Activated naive CD8-positive, alpha-beta T cell (primary cell): ENCODE measurements around the gene ZNF318.
"Not testable (repeated sequence)": the region's sequence is repeated elsewhere in the genome, so short reads cannot be mapped to it uniquely, and the experiment has no call there.

ENCODE experiments used
- H3K27ac Mint-ChIP-seq: one replicate; pipeline ENCODE4 v1.8.0; 2021; ENCODE audit warnings: mixed read lengths
- H3K27me3 Mint-ChIP-seq: one replicate; pipeline ENCODE4 v1.8.0; 2021; ENCODE audit warnings: mixed read lengths
- H3K36me3 Mint-ChIP-seq: one replicate; pipeline ENCODE4 v1.8.0; 2021; ENCODE audit warnings: mixed read lengths
- H3K4me1 Mint-ChIP-seq: one replicate; pipeline ENCODE4 v1.8.0; 2021; ENCODE audit warnings: low read depth, mixed read lengths
- H3K4me3 Mint-ChIP-seq: one replicate; pipeline ENCODE4 v1.8.0; 2021; ENCODE audit warnings: mild to moderate bottlenecking, mixed read lengths
- H3K9me3 Mint-ChIP-seq: one replicate; pipeline ENCODE4 v1.8.0; 2021; ENCODE audit warnings: low read depth, mixed read lengths

ZNF318 gene

GRCh38 chr6:43368259-43369160, 937 bp downstream of the ZNF318 start:
- Mint-ChIP-seq H3K9me3 (no peaks in the 10 kb centered on the region), H3K4me3 (peak overlapping the region; percentile 90), H3K36me3 (peaks cover 3% of the 10 kb centered on the region), H3K4me1 (peaks cover 40% of the 10 kb centered on the region), H3K27me3 (no peaks in the 10 kb centered on the region), H3K27ac (peak overlapping the region; percentile 76)

- H3K4me3 Mint-ChIP-seq: peak overlapping the region; percentile 90
- peaks cover 40% of the 10 kb centered on the region for H3K4me1 Mint-ChIP-seq
- H3K9me3 Mint-ChIP-seq: no peaks in the 10 kb centered on the region
- H3K27me3 Mint-ChIP-seq: no peaks in the 10 kb centered on the region
- peaks cover 4% of the 10 kb centered on the region for H3K36me3 Mint-ChIP-seq
- peak overlapping the region; percentile 42 for H3K27ac Mint-ChIP-seq
Measured at GRCh38 chr6:43367245-43367984, 2.0 kb downstream of the ZNF318 start.

GRCh38 chr6:43361269-43361668, 8.2 kb downstream of the ZNF318 start:
- H3K9me3 Mint-ChIP-seq: no peaks in the 10 kb centered on the region
- H3K27ac Mint-ChIP-seq: no peak overlapping the region
- no peaks in the 10 kb centered on the region for H3K27me3 Mint-ChIP-seq
- H3K4me1 Mint-ChIP-seq: peaks cover 23% of the 10 kb centered on the region
- no peak overlapping the region for H3K4me3 Mint-ChIP-seq
- H3K36me3 Mint-ChIP-seq: peaks cover 4% of the 10 kb centered on the region

GRCh38 chr6:43359831-43360230, 9.6 kb downstream of the ZNF318 start:
- Mint-ChIP-seq H3K4me3 (no peak overlapping the region), H3K9me3 (no peaks in the 10 kb centered on the region), H3K27ac (no peak overlapping the region), H3K27me3 (no peaks in the 10 kb centered on the region), H3K36me3 (peaks cover 4% of the 10 kb centered on the region), H3K4me1 (peaks cover 14% of the 10 kb centered on the region)

- Mint-ChIP-seq H3K36me3 (peaks cover 6% of the 10 kb centered on the region), H3K27ac (peak overlapping the region; percentile 64), H3K27me3 (no peaks in the 10 kb centered on the region), H3K4me3 (no peak overlapping the region), H3K4me1 (peaks cover 12% of the 10 kb centered on the region), H3K9me3 (no peaks in the 10 kb centered on the region)
Measured at GRCh38 chr6:43359381-43359780, 10.1 kb downstream of the ZNF318 start.

GRCh38 chr6:43355862-43356590, 13.4 kb downstream of the ZNF318 start:
- Mint-ChIP-seq H3K27ac (no peak overlapping the region), H3K9me3 (no peaks in the 10 kb centered on the region), H3K4me3 (no peak overlapping the region), H3K36me3 (peaks cover 11% of the 10 kb centered on the region), H3K4me1 (peaks cover 6% of the 10 kb centered on the region), H3K27me3 (no peaks in the 10 kb centered on the region)

GRCh38 chr6:43351951-43352350, 17.5 kb downstream of the ZNF318 start:
- H3K36me3 Mint-ChIP-seq: peaks cover 14% of the 10 kb centered on the region
- not testable (repeated sequence) for H3K27me3 Mint-ChIP-seq, H3K9me3 Mint-ChIP-seq, H3K4me3 Mint-ChIP-seq, H3K4me1 Mint-ChIP-seq, H3K27ac Mint-ChIP-seq

GRCh38 chr6:43347444-43347843, 22.0 kb downstream of the ZNF318 start:
- H3K9me3 Mint-ChIP-seq: no peaks in the 10 kb centered on the region
- H3K36me3 Mint-ChIP-seq: peaks cover 13% of the 10 kb centered on the region
- no peaks in the 10 kb centered on the region for H3K4me1 Mint-ChIP-seq
- no peak overlapping the region for H3K4me3 Mint-ChIP-seq
- H3K27ac Mint-ChIP-seq: no peak overlapping the region
- no peaks in the 10 kb centered on the region for H3K27me3 Mint-ChIP-seq

GRCh38 chr6:43347021-43347420, 22.4 kb downstream of the ZNF318 start:
- H3K27me3 Mint-ChIP-seq: no peaks in the 10 kb centered on the region
- peaks cover 10% of the 10 kb centered on the region for H3K36me3 Mint-ChIP-seq
- H3K9me3 Mint-ChIP-seq: no peaks in the 10 kb centered on the region
- H3K27ac Mint-ChIP-seq: no peak overlapping the region
- no peak overlapping the region for H3K4me3 Mint-ChIP-seq
- no peaks in the 10 kb centered on the region for H3K4me1 Mint-ChIP-seq

- not testable (repeated sequence) for H3K27me3 Mint-ChIP-seq, H3K4me1 Mint-ChIP-seq, H3K36me3 Mint-ChIP-seq, H3K9me3 Mint-ChIP-seq, H3K4me3 Mint-ChIP-seq, H3K27ac Mint-ChIP-seq
Measured at GRCh38 chr6:43346243-43346642, 23.2 kb downstream of the ZNF318 start.

GRCh38 chr6:43339168-43339567, 30.3 kb downstream of the ZNF318 start:
- Mint-ChIP-seq H3K36me3 (peaks cover 18% of the 10 kb centered on the region), H3K9me3 (no peaks in the 10 kb centered on the region), H3K4me3 (no peak overlapping the region), H3K27me3 (no peaks in the 10 kb centered on the region), H3K27ac (no peak overlapping the region), H3K4me1 (no peaks in the 10 kb centered on the region)

- Mint-ChIP-seq H3K9me3 (no peaks in the 10 kb centered on the region), H3K4me1 (no peaks in the 10 kb centered on the region), H3K36me3 (peaks cover 18% of the 10 kb centered on the region), H3K27ac (no peak overlapping the region), H3K27me3 (no peaks in the 10 kb centered on the region), H3K4me3 (no peak overlapping the region)
Measured at GRCh38 chr6:43338243-43338642, 31.2 kb downstream of the ZNF318 start.

GRCh38 chr6:43336382-43336781, 33.1 kb downstream of the ZNF318 start:
- no peak overlapping the region for H3K27ac Mint-ChIP-seq
- peaks cover 16% of the 10 kb centered on the region for H3K36me3 Mint-ChIP-seq
- H3K4me1 Mint-ChIP-seq: peaks cover 9% of the 10 kb centered on the region
- H3K4me3 Mint-ChIP-seq: no peak overlapping the region
- H3K9me3 Mint-ChIP-seq: no peaks in the 10 kb centered on the region
- H3K27me3 Mint-ChIP-seq: no peaks in the 10 kb centered on the region

- Mint-ChIP-seq H3K9me3 (no peaks in the 10 kb centered on the region), H3K4me1 (peaks cover 14% of the 10 kb centered on the region), H3K27me3 (no peaks in the 10 kb centered on the region), H3K27ac (no peak overlapping the region), H3K36me3 (peaks cover 16% of the 10 kb centered on the region), H3K4me3 (no peak overlapping the region)
Measured at GRCh38 chr6:43335469-43335868, 34.0 kb downstream of the ZNF318 start.
